HG02885 (cell line): Measurements from ENCODE around the gene MIS18BP1.
"Not testable (repeated sequence)": the region's sequence is repeated elsewhere in the genome, so short reads cannot be mapped to it uniquely, and the experiment has no call there.

ENCODE experiments used
- ATAC-seq: cut with Tn5 transposase; IDR thresholded peaks from one replicate; pipeline ENCODE4 v1.9.1; 2021; ENCODE audit warnings: mild to moderate bottlenecking; ENCODE audit not compliant: unreplicated experiment, poor library complexity

Gene MIS18BP1

GRCh38 chr14:45253070-45253753 lies at the start of gene MIS18BP1:
Gene MIS18BP1, minus strand, starts transcription at chr14:45253202. Its CDS starts 5,916 bp downstream, at chr14:45247286.
- peak; percentile 78 for ATAC-seq

- peak; percentile 50 for ATAC-seq
Observed at GRCh38 chr14:45298423-45299117, 45.6 kb upstream of the MIS18BP1 start.

- ATAC-seq = not testable (repeated sequence)
Observed at GRCh38 chr14:45294796-45295195, 41.8 kb upstream of the MIS18BP1 start.

GRCh38 chr14:45290547-45290946 lies 37.5 kb upstream of the MIS18BP1 start:
- peak; percentile 35 for ATAC-seq

- ATAC-seq = no peak
Observed at GRCh38 chr14:45287610-45288009, 34.6 kb upstream of the MIS18BP1 start.

- no peak for ATAC-seq
Observed at GRCh38 chr14:45284802-45285201, 31.8 kb upstream of the MIS18BP1 start.

GRCh38 chr14:45281731-45282400 lies 28.9 kb upstream of the MIS18BP1 start:
- not testable (repeated sequence) for ATAC-seq

GRCh38 chr14:45271858-45272537 lies 19.0 kb upstream of the MIS18BP1 start:
- no peak for ATAC-seq

- ATAC-seq = no peak
Observed at GRCh38 chr14:45270031-45270430, 17.0 kb upstream of the MIS18BP1 start.

GRCh38 chr14:45267071-45267470 lies 14.1 kb upstream of the MIS18BP1 start:
- no peak for ATAC-seq

GRCh38 chr14:45262637-45263036 lies 9.6 kb upstream of the MIS18BP1 start:
- ATAC-seq = no peak

GRCh38 chr14:45261209-45261608 lies 8.2 kb upstream of the MIS18BP1 start:
- ATAC-seq = no peak

- ATAC-seq = no peak
Observed at GRCh38 chr14:45258805-45259204, 5.8 kb upstream of the MIS18BP1 start.

- no peak for ATAC-seq
Observed at GRCh38 chr14:45258073-45258472, 5.1 kb upstream of the MIS18BP1 start.

- no peak for ATAC-seq
Observed at GRCh38 chr14:45254771-45255170, 1.8 kb upstream of the MIS18BP1 start.

GRCh38 chr14:45253754-45254310 lies 830 bp upstream of the MIS18BP1 start:
- no peak for ATAC-seq

- ATAC-seq = no peak
Observed at GRCh38 chr14:45252366-45253069, 484 bp downstream of the MIS18BP1 start.

GRCh38 chr14:45251912-45252311 lies 1.1 kb downstream of the MIS18BP1 start:
- ATAC-seq = peak; percentile 66

GRCh38 chr14:45249856-45250575 lies 3.0 kb downstream of the MIS18BP1 start:
- ATAC-seq = peak; percentile 30
